Germinal center (tissue), 1 donor: ENCODE data around the gene NLN.
A peak's percentile ranks its signal among the peaks of the same experiment; 100 is the strongest.

Experiments
- DNase-seq: peaks from one replicate; pipeline ENCODE4 v3.0.0; 2012; ENCODE audit warnings: mixed read lengths, low spot score

Gene NLN

GRCh38 chr5:65808818-65809217 lies 86.8 kb downstream of the NLN start:
- DNase-seq, result no peak

GRCh38 chr5:65809817-65810531 lies 88.0 kb downstream of the NLN start:
- no peak for DNase-seq

DNA sequence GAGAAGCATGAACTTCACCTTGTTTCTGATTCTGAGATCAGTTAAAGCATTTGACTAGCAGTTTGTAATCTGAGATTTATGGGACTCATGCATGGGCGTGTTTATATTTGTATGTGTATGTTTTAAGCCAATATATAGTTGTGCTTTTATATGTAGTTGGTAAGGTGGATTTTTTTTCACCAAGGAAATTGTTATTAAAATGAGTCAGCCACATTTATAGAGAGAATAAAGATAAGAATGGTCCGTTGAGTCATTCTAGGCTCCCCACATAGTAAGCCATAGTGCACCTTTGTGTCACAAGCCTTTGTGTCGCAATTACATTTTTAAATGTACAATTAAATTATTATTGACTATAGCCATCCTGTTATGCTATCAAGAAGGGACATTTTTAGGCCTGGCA lies 89.0 kb downstream of the NLN start:
- DNase-seq, result no peak

GRCh38 chr5:65811885-65812284 lies 89.9 kb downstream of the NLN start:
- DNase-seq, result no peak

DNA sequence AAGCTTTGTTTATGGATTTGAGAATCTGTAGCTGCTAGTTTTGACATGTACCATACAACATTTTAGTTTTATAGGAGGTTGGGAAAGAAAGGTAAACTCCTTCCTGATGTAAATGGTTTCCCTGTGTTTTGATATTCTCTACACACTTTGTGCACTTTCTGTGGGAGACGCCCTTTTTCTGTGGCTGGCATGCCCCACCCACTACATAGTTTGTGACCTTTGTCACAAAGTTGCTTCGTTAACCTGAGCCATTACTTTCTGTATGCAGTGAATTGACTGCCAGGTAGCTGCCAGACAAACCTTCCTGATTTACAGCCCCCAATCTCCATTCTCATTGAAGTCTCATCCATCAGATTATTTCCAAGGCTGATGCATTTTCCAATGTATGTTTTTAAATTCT lies 90.6 kb downstream of the NLN start:
- no peak for DNase-seq

GRCh38 chr5:65813174-65813573 lies 91.2 kb downstream of the NLN start:
- no peak for DNase-seq

GRCh38 chr5:65815161-65815560 lies 93.2 kb downstream of the NLN start:
- DNase-seq, result no peak

- no peak for DNase-seq
Observed at GRCh38 chr5:65816729-65817128, 94.7 kb downstream of the NLN start.

GRCh38 chr5:65817931-65818330 lies 95.9 kb downstream of the NLN start:
- DNase-seq, result no peak

- no peak for DNase-seq
Observed at GRCh38 chr5:65818592-65818991, 96.6 kb downstream of the NLN start.

DNA sequence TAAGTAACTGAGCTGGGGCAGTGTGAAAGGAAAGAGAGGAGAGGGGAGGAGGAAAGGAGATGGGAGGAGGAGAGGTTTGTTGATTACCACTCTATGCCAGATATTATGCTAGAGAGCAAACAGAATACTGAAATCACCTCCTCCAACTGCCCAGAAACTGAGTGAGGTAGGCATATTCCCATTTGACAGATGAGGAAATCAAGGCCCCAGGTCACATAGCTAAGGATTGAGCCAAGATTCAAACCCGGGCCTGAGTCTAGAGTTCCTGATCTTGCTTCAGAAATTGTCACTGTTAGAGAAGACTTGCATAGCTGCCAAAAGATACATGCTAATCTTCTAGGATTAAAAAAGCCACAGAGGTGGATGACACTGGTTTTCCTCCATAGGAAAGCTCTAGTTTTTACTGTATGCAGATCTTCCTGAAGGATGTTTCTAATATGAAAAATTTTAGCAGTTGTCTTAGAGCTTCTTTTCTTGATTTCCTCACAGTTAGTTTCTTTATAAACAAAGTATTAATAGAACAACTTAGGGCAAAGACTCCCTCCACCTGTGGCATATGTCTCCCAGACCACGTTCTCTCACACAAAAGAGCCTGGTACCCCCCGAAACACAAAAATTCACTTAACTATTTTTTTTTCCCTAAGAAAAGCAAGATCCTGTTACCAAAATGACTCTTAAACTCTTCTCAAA lies 97.4 kb downstream of the NLN start:
- DNase-seq, result no peak

GRCh38 chr5:65819905-65820240 lies 97.9 kb downstream of the NLN start:
- DNase-seq, result no peak

DNA sequence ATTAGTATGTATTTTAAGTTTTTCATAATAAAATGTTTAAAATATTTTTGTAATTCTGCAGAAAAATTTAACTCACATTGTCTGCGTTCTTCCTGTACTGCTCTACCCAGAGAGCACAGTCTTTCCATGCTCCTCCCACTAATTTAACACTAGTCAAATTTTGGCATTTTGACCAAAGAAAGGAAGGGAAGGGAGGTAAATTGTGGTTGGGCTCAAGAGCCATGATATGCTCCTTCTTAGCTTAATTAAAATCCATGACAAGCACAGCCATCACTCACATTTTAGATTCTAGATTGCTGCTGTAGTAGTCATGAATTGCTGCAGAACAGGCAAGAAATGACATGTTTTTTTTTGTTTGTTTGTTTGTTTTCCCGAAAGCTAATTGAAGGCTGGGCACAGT lies 98.4 kb downstream of the NLN start:
- DNase-seq, result no peak

GRCh38 chr5:65821966-65822365 lies 100.0 kb downstream of the NLN start:
- no peak for DNase-seq

DNA sequence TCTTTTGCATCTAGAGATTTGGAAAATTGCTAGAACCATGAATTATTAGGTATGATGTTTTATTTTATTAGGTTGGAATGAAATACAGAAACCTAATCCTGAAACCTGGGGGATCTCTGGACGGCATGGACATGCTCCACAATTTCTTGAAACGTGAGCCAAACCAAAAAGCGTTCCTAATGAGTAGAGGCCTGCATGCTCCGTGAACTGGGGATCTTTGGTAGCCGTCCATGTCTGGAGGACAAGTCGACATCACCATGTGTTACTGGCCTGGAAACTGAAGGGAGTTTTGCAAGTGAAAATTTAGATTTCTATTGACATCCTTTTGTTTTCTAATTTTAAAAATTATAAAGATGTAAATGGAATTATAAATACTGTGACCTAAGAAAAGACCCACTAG lies 100.7 kb downstream of the NLN start:
- no peak for DNase-seq

DNA sequence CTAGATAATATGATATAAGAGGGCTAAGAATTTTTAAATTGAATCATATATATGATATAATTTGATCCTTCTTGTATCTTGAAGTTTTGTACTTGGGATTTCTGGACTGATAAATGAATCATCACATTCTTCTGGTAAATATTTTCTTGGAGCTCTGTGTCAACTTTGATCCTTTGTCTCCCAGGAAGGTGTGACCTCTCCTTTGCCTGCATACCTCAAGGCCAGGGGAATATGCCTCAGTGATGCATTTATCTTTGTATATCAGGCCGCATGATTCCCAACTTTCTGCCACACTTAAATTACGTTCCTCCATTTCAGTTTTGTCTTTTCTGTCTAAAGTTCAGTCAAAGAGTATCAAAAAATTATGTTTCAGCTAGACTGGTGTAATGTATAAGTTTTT lies 101.2 kb downstream of the NLN start:
- no peak for DNase-seq

DNA sequence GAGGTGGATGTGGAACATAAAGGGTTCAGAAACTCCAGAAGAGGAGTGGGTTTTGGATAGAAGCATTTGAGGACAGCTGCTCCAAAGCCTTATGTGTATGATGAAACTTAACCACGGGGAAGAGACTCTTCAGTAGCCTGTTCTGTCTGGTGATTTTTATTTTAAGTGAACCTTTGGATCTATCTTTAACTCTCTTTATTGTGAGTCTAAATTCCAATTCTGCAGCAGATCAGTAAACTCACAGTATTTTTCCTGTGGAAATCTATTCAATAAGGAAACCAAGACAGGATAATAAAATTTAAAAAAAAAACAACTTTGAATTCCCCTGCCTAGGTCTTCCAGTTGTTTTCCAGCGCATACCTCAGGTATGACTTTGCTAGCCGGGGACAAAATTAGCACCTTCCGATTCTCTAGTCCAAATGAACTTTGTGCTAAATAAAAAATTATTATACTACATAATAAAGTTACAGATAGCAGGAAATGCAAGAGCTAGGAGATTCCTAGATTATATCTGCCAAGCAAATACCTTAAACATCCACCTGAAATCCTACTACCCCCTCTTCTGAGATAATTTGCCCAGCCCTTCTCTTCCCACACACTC lies 101.9 kb downstream of the NLN start:
- DNase-seq, result no peak

DNA sequence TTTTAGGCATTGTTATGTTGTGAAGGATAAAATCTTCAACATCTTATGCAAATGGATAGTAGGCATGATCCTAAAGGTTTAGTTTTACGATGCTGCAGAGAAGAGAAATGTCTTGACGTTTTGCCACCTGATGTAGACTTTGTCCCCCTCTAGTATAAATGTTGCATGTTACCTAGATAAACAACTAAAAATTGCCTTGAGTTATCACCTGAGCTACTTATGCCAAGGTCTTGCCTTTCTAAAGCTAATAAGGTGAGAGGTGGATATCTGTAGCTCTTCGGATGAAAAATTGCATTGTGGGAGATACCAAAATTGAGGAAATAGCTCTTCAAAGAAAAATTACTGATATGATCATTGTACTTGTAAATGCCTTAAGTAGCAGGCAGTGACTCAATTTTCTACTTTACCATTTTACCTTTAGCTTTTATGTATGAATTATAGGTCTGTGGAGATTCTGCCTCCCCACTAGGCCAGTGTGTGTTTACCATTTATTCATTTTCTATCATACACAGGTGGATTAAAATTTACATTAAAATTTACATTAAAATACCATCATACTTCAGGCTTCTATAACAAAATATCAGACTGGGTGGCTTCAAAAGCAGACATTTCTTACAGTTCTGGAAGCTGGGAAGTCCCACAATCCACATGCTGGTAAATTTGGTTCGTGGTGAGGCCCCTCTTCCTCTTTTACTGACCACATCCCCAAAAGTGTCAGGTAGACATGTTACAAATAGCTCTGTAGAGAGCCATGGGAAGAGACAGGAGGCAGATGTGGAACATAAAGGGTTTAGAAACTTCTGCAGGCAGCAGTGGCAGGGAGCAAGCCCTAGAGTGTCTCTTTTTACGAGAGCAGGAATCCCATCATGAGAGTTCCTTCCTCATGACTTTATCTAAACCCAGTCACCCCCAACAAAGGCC lies 103.7 kb downstream of the NLN start:
- peak; percentile 6 for DNase-seq

DNA sequence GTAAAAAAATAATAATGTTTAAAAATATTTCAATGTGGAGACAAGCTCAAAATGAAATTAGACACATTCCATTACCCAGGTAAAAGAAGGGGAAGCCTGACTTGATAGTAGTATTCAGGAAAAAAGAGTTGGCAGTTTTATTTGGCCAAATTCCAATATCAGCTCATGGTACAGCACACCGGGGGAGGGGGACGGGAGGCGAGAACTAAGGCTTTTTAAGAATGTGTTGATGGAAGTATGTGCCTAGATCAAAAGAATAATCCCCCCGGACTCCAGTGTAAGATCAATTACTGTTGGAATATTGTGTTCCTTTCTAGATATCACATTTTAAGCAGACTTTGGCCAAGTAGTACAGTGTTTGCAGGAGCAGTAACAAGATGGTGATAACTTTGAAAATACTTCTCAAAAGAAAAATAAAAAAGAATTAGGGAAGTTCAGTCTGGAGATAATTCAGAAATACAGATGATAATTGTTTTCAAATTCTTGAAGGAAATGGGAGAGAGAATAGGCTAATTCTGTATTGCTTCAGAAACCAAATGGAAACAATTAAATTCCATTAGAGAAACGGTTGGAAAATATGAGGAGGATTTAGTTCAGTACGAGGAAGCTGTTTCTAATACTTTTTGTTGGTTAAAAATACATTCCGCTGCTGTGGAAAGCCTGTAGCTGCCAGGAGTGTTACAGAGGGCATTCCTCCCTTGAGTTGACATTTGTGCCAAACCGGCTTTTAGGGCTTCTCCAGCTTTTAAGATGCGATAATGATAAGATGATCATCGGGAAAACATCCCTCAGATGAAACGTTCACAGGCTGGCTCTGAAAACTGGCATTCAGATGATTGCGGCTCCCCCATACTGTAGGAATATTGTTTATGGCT lies 106.3 kb downstream of the NLN start:
- DNase-seq, result no peak

DNA sequence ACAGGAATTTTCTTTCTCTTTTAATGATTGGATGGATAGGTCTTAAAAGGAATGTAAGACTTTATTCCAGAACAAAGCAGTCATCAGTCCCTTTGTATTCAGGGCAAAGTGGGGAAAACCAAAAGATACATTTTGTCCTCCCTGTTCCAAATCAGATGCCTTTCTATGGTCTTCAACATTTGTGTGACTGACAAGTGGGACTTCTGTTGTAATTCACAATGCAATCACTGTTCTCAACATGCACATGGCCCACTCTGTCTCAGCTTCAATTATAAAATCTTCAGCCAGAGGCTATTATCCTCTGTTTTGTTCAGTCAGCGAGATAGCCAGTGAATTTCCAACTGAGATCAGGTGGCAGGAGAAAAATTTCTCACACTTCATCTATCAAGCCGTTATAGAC lies 108.9 kb downstream of the NLN start:
- no peak for DNase-seq

GRCh38 chr5:65831276-65831675 lies 109.3 kb downstream of the NLN start:
- DNase-seq, result no peak

DNA sequence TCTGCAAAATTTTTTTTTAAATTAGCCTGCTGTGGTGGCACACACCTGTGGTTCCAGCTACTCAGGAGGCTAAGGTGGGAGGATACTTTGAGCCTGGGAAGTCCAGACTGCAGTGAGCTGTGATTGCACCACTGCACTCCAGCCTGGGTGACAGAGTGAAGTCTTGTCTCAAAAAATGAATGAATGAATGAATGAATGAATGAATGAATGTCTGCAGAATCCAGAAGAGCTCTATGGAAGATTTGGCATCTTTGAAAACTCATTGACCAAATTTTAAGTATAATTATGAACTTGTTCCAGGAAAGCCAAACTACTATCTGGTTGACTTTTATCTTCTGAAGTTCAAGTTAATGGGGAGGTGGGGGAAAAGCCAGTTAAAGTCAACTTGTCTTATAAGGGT lies 110.1 kb downstream of the NLN start:
- DNase-seq, result no peak
